ENCODE measurements around the gene ARHGEF9.

Gene ARHGEF9

GRCh38 chrX:63702556-63702955 lies 82.5 kb downstream of the ARHGEF9 start:
- Histone ChIP-seq H3K23ac (ENCODE audit: low read length in 2 of 2) (no peak overlapping the region), H2BK5ac (ENCODE audit: low read depth, low read length, poor library complexity, severe bottlenecking) (no peak overlapping the region), H3K18ac (ENCODE audit: low read depth in 1 of 2, low read length in 2 of 2) (no peak overlapping the region), H3K27ac (ENCODE audit: low read length, poor library complexity, severe bottlenecking) (no peak overlapping the region), H3K36me3 (ENCODE audit: control insufficient read depth in 1 of 2, insufficient read depth in 2 of 2, low read depth in 1 of 2, low read length in 2 of 2) (peaks cover 4 to 43% of the 10 kb centered on the region in 2 experiments), H4K8ac (ENCODE audit: low read length) (no peak overlapping the region), H2AFZ (ENCODE audit: low read depth, low read length) (no peak overlapping the region), H2BK12ac (ENCODE audit: low read length in 2 of 2) (no peak overlapping the region), H3K4me2 (ENCODE audit: low read length, poor library complexity, severe bottlenecking) (no peak overlapping the region), H3K4ac (ENCODE audit: low read depth in 1 of 2, low read length in 2 of 2) (no peak overlapping the region), H2AK5ac (ENCODE audit: low read length, severe bottlenecking) (no peak overlapping the region), H4K91ac (ENCODE audit: low read length) (no peak overlapping the region), H3K4me1 (ENCODE audit: control insufficient read depth, insufficient read depth, low read depth, low read length) (no peaks in the 10 kb centered on the region), H3K27me3 (ENCODE audit: control insufficient read depth in 1 of 2, insufficient read depth in 1 of 2, low read length in 2 of 2) (peaks cover 0 to 4% of the 10 kb centered on the region in 2 experiments), H3K14ac (ENCODE audit: low read length in 2 of 2) (no peak overlapping the region), H3K9ac (ENCODE audit: low read length) (no peak overlapping the region), H2BK120ac (ENCODE audit: low read depth, low read length) (no peak overlapping the region), H3K4me3 (ENCODE audit: insufficient read depth in 1 of 2, low read depth in 1 of 2, low read length in 2 of 2) (no peak overlapping the region), H2BK15ac (ENCODE audit: low read depth, poor library complexity, severe bottlenecking) (no peak overlapping the region), H3K9me3 (ENCODE audit: control insufficient read depth, low read length) (no peaks in the 10 kb centered on the region), H3K79me1 (replicated peaks; ENCODE audit: low read length, poor library complexity, severe bottlenecking) (peaks cover 1% of the 10 kb centered on the region)
- no peak for DNase-seq
- WGBS, result 100% methylated on average over 1 of the region's 1 CpG

GRCh38 chrX:63686878-63687714 lies 97.9 kb downstream of the ARHGEF9 start:
- no peak overlapping the region for H3K14ac ChIP-seq (ENCODE audit: low read length in 2 of 2)
- H3K4me2 ChIP-seq (ENCODE audit: low read length, poor library complexity, severe bottlenecking), result no peak overlapping the region
- H3K4me1 ChIP-seq (ENCODE audit: control insufficient read depth, insufficient read depth, low read depth, low read length), result no peaks in the 10 kb centered on the region
- peaks cover 6% of the 10 kb centered on the region for H3K9me3 ChIP-seq (ENCODE audit: control insufficient read depth, low read length)
- peak; percentile 57 for DNase-seq
- no peak overlapping the region for H3K4me3 ChIP-seq (ENCODE audit: insufficient read depth in 1 of 2, low read depth in 1 of 2, low read length in 2 of 2)
- H3K36me3 ChIP-seq (ENCODE audit: control insufficient read depth in 1 of 2, insufficient read depth in 2 of 2, low read depth in 1 of 2, low read length in 2 of 2), result no peaks in the 10 kb centered on the region
- no peak overlapping the region for H2BK15ac ChIP-seq (ENCODE audit: low read depth, poor library complexity, severe bottlenecking)
- H2BK120ac ChIP-seq (ENCODE audit: low read depth, low read length), result no peak overlapping the region
- 0% methylated on average over 1 of the region's 1 CpG for WGBS
- H3K4ac ChIP-seq (ENCODE audit: low read depth in 1 of 2, low read length in 2 of 2), result no peak overlapping the region
- H3K27me3 ChIP-seq (ENCODE audit: control insufficient read depth in 1 of 2, insufficient read depth in 1 of 2, low read length in 2 of 2), result no peaks in the 10 kb centered on the region
- H2BK5ac ChIP-seq (ENCODE audit: low read depth, low read length, poor library complexity, severe bottlenecking), result no peak overlapping the region
- no peak overlapping the region for H4K8ac ChIP-seq (ENCODE audit: low read length)
- H3K79me1 ChIP-seq (replicated peaks; ENCODE audit: low read length, poor library complexity, severe bottlenecking), result no peaks in the 10 kb centered on the region
- H3K23ac ChIP-seq (ENCODE audit: low read length in 2 of 2), result no peak overlapping the region
- H2BK12ac ChIP-seq (ENCODE audit: low read length in 2 of 2), result no peak overlapping the region
- no peak overlapping the region for H3K18ac ChIP-seq (ENCODE audit: low read depth in 1 of 2, low read length in 2 of 2)
- no peak overlapping the region for H4K91ac ChIP-seq (ENCODE audit: low read length)
- H2AFZ ChIP-seq (ENCODE audit: low read depth, low read length), result no peak overlapping the region
- H3K9ac ChIP-seq (ENCODE audit: low read length), result no peak overlapping the region
- no peak overlapping the region for H2AK5ac ChIP-seq (ENCODE audit: low read length, severe bottlenecking)
- no peak overlapping the region for H3K27ac ChIP-seq (ENCODE audit: low read length, poor library complexity, severe bottlenecking)

GRCh38 chrX:63680423-63680822 lies 104.6 kb downstream of the ARHGEF9 start:
- Histone ChIP-seq H2BK15ac (ENCODE audit: low read depth, poor library complexity, severe bottlenecking) (no peak overlapping the region), H2BK5ac (ENCODE audit: low read depth, low read length, poor library complexity, severe bottlenecking) (no peak overlapping the region), H3K18ac (ENCODE audit: low read depth in 1 of 2, low read length in 2 of 2) (no peak overlapping the region), H2BK12ac (ENCODE audit: low read length in 2 of 2) (no peak overlapping the region), H2AFZ (ENCODE audit: low read depth, low read length) (no peak overlapping the region), H3K36me3 (ENCODE audit: control insufficient read depth in 1 of 2, insufficient read depth in 2 of 2, low read depth in 1 of 2, low read length in 2 of 2) (peaks cover 7 to 20% of the 10 kb centered on the region in 2 experiments), H2BK120ac (ENCODE audit: low read depth, low read length) (no peak overlapping the region), H3K4ac (ENCODE audit: low read depth in 1 of 2, low read length in 2 of 2) (no peak overlapping the region), H3K14ac (ENCODE audit: low read length in 2 of 2) (no peak overlapping the region), H3K4me1 (ENCODE audit: control insufficient read depth, insufficient read depth, low read depth, low read length) (no peaks in the 10 kb centered on the region), H3K27ac (ENCODE audit: low read length, poor library complexity, severe bottlenecking) (no peak overlapping the region), H4K8ac (ENCODE audit: low read length) (no peak overlapping the region), H3K9me3 (ENCODE audit: control insufficient read depth, low read length) (no peaks in the 10 kb centered on the region), H3K23ac (ENCODE audit: low read length in 2 of 2) (no peak overlapping the region), H3K79me1 (replicated peaks; ENCODE audit: low read length, poor library complexity, severe bottlenecking) (peaks cover 4% of the 10 kb centered on the region), H3K4me3 (ENCODE audit: insufficient read depth in 1 of 2, low read depth in 1 of 2, low read length in 2 of 2) (no peak overlapping the region), H4K91ac (ENCODE audit: low read length) (no peak overlapping the region), H3K27me3 (ENCODE audit: control insufficient read depth in 1 of 2, insufficient read depth in 1 of 2, low read length in 2 of 2) (peaks cover 0 to 7% of the 10 kb centered on the region in 2 experiments), H2AK5ac (ENCODE audit: low read length, severe bottlenecking) (no peak overlapping the region), H3K4me2 (ENCODE audit: low read length, poor library complexity, severe bottlenecking) (no peak overlapping the region), H3K9ac (ENCODE audit: low read length) (no peak overlapping the region)
- no peak for DNase-seq
- 100% methylated on average over 2 of the region's 3 CpGs for WGBS

DNA sequence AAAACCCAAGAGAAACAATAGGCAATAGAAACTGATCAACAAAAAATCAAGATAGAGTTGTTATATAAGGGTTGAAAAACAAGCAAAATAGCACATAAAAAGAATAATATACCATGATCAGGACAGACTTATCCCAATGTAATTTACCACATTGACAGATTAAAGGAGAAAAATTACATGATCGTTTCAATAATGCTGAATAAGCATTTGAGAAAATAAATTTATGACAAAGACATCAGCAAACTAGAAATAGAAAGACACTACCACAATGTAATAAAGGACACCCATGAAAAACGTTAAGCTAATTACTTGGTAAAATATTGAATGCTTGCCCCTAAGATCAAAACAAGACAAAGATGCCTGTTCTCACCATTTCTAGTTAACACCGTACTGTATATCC lies 105.6 kb downstream of the ARHGEF9 start:
- peaks cover 7 to 27% of the 10 kb centered on the region in 2 experiments for H3K36me3 ChIP-seq (ENCODE audit: control insufficient read depth in 1 of 2, insufficient read depth in 2 of 2, low read depth in 1 of 2, low read length in 2 of 2)
- no peak overlapping the region for H4K91ac ChIP-seq (ENCODE audit: low read length)
- H2AFZ ChIP-seq (ENCODE audit: low read depth, low read length), result no peak overlapping the region
- H2BK15ac ChIP-seq (ENCODE audit: low read depth, poor library complexity, severe bottlenecking), result no peak overlapping the region
- H3K14ac ChIP-seq (ENCODE audit: low read length in 2 of 2), result no peak overlapping the region
- no CpG with 5 or more reads among the region's 3 CpGs for WGBS
- no peak overlapping the region for H3K27ac ChIP-seq (ENCODE audit: low read length, poor library complexity, severe bottlenecking)
- DNase-seq, result no peak
- H2BK120ac ChIP-seq (ENCODE audit: low read depth, low read length), result no peak overlapping the region
- no peak overlapping the region for H3K18ac ChIP-seq (ENCODE audit: low read depth in 1 of 2, low read length in 2 of 2)
- H3K23ac ChIP-seq (ENCODE audit: low read length in 2 of 2), result no peak overlapping the region
- no peak overlapping the region for H2BK5ac ChIP-seq (ENCODE audit: low read depth, low read length, poor library complexity, severe bottlenecking)
- H3K9ac ChIP-seq (ENCODE audit: low read length), result no peak overlapping the region
- no peak overlapping the region for H3K4ac ChIP-seq (ENCODE audit: low read depth in 1 of 2, low read length in 2 of 2)
- H2BK12ac ChIP-seq (ENCODE audit: low read length in 2 of 2), result no peak overlapping the region
- no peaks in the 10 kb centered on the region for H3K4me1 ChIP-seq (ENCODE audit: control insufficient read depth, insufficient read depth, low read depth, low read length)
- no peak overlapping the region for H3K4me2 ChIP-seq (ENCODE audit: low read length, poor library complexity, severe bottlenecking)
- no peak overlapping the region for H3K4me3 ChIP-seq (ENCODE audit: insufficient read depth in 1 of 2, low read depth in 1 of 2, low read length in 2 of 2)
- H4K8ac ChIP-seq (ENCODE audit: low read length), result no peak overlapping the region
- no peaks in the 10 kb centered on the region for H3K9me3 ChIP-seq (ENCODE audit: control insufficient read depth, low read length)
- H3K79me1 ChIP-seq (replicated peaks; ENCODE audit: low read length, poor library complexity, severe bottlenecking), result peaks cover 4% of the 10 kb centered on the region
- H2AK5ac ChIP-seq (ENCODE audit: low read length, severe bottlenecking), result no peak overlapping the region
- peaks cover 0 to 7% of the 10 kb centered on the region in 2 experiments for H3K27me3 ChIP-seq (ENCODE audit: control insufficient read depth in 1 of 2, insufficient read depth in 1 of 2, low read length in 2 of 2)

Measured in mesenchymal stem cell (in vitro differentiated cells and primary cell).